ENCODE measurements around the gene SIPA1. TPM values are rescaled to one million over a fixed set of nuclear protein-coding genes. Genes with fewer than 3 reads are reported as not detected.

Gene SIPA1
- total and polyA plus RNA-seq, 2 of the 13 experiments (the other 11 are each of a cell fraction or from before 2014, with no cell fraction given) = 5.8 to 7.7 TPM

DNA sequence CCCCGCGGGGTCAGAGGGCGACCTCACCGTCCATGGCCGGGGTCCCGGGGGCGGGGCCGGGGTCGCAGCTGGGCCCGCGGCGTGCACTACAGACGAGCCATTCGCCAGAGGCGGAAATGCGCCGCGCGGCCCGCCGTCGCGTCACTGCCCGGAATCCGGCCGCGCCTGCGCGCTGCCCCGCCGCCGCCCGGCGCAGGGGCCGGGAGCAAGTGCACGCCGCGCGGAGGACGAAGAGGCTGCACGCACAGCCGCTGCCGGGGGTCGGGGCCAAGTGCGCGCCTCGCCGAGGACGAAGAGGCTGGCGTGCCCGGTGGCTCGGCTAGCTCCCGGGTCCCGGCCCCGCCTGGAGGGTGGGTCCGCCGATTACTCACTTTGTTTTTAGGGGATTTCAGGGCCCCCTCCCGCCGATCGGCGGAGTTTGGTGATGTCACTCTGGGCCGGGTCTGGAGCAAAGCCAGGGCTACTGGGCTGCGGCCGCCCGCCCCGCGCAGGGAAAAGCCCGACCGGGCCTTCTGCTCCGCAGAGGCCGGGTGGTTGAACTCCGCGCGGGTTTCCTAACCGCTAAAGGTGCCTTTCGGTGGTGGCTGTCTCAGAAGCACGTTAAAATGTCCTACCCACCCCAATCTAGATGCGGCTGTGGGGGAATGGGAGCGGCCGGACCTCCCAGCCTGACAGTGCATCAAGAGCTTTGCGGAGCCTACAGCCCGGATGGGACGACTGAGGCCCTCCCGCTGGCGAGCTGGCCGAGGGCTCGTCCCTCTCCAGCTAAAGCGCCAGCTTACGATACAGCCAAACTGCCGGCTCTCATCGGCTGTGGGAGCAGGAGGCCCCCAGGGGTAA lies 25.1 kb downstream of the SIPA1 start, which contains the start of gene RELA (continued):
- TF ChIP-seq, protein P1, sequence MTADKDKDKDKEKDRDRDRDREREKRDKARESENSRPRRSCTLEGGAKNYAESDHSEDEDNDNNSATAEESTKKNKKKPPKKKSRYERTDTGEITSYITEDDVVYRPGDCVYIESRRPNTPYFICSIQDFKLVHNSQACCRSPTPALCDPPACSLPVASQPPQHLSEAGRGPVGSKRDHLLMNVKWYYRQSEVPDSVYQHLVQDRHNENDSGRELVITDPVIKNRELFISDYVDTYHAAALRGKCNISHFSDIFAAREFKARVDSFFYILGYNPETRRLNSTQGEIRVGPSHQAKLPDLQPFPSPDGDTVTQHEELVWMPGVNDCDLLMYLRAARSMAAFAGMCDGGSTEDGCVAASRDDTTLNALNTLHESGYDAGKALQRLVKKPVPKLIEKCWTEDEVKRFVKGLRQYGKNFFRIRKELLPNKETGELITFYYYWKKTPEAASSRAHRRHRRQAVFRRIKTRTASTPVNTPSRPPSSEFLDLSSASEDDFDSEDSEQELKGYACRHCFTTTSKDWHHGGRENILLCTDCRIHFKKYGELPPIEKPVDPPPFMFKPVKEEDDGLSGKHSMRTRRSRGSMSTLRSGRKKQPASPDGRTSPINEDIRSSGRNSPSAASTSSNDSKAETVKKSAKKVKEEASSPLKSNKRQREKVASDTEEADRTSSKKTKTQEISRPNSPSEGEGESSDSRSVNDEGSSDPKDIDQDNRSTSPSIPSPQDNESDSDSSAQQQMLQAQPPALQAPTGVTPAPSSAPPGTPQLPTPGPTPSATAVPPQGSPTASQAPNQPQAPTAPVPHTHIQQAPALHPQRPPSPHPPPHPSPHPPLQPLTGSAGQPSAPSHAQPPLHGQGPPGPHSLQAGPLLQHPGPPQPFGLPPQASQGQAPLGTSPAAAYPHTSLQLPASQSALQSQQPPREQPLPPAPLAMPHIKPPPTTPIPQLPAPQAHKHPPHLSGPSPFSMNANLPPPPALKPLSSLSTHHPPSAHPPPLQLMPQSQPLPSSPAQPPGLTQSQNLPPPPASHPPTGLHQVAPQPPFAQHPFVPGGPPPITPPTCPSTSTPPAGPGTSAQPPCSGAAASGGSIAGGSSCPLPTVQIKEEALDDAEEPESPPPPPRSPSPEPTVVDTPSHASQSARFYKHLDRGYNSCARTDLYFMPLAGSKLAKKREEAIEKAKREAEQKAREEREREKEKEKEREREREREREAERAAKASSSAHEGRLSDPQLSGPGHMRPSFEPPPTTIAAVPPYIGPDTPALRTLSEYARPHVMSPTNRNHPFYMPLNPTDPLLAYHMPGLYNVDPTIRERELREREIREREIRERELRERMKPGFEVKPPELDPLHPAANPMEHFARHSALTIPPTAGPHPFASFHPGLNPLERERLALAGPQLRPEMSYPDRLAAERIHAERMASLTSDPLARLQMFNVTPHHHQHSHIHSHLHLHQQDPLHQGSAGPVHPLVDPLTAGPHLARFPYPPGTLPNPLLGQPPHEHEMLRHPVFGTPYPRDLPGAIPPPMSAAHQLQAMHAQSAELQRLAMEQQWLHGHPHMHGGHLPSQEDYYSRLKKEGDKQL (CRISPR knock-in tag; IDR thresholded peaks at IDR 0.05; ENCODE audit: low read depth) = no peak
- TF ChIP-seq KDM5B (CRISPR knock-in tag; IDR thresholded peaks at IDR 0.05; ENCODE audit: borderline replicate concordance) (peak; percentile 41; the same call in 1 of the 2 replicates), KDM5A (IDR thresholded peaks at IDR 0.05; ENCODE audit: borderline replicate concordance, low read length) (no peak; the same call in 1 of the 2 replicates), MAFK (conservative IDR thresholded peaks at IDR 0.05 in 1 of 2, IDR thresholded peaks at IDR 0.05 in 1 of 2; ENCODE audit: low read length in 2 of 2) (no peak), ZKSCAN1 (IDR thresholded peaks at IDR 0.05; ENCODE audit: low read length) (no peak)
- TF ChIP-seq, protein P2, sequence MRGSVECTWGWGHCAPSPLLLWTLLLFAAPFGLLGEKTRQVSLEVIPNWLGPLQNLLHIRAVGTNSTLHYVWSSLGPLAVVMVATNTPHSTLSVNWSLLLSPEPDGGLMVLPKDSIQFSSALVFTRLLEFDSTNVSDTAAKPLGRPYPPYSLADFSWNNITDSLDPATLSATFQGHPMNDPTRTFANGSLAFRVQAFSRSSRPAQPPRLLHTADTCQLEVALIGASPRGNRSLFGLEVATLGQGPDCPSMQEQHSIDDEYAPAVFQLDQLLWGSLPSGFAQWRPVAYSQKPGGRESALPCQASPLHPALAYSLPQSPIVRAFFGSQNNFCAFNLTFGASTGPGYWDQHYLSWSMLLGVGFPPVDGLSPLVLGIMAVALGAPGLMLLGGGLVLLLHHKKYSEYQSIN (CRISPR knock-in tag; IDR thresholded peaks at IDR 0.05; ENCODE audit: borderline replicate concordance) = no peak
- TF ChIP-seq, protein P3, sequence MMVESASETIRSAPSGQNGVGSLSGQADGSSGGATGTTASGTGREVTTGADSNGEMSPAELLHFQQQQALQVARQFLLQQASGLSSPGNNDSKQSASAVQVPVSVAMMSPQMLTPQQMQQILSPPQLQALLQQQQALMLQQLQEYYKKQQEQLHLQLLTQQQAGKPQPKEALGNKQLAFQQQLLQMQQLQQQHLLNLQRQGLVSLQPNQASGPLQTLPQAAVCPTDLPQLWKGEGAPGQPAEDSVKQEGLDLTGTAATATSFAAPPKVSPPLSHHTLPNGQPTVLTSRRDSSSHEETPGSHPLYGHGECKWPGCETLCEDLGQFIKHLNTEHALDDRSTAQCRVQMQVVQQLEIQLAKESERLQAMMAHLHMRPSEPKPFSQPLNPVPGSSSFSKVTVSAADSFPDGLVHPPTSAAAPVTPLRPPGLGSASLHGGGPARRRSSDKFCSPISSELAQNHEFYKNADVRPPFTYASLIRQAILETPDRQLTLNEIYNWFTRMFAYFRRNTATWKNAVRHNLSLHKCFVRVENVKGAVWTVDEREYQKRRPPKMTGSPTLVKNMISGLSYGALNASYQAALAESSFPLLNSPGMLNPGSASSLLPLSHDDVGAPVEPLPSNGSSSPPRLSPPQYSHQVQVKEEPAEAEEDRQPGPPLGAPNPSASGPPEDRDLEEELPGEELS (CRISPR knock-in tag; IDR thresholded peaks at IDR 0.05) = 0 out of 2 replicates have a peak, but pooled peaks have one; percentile 4
- TF ChIP-seq, protein P4, sequence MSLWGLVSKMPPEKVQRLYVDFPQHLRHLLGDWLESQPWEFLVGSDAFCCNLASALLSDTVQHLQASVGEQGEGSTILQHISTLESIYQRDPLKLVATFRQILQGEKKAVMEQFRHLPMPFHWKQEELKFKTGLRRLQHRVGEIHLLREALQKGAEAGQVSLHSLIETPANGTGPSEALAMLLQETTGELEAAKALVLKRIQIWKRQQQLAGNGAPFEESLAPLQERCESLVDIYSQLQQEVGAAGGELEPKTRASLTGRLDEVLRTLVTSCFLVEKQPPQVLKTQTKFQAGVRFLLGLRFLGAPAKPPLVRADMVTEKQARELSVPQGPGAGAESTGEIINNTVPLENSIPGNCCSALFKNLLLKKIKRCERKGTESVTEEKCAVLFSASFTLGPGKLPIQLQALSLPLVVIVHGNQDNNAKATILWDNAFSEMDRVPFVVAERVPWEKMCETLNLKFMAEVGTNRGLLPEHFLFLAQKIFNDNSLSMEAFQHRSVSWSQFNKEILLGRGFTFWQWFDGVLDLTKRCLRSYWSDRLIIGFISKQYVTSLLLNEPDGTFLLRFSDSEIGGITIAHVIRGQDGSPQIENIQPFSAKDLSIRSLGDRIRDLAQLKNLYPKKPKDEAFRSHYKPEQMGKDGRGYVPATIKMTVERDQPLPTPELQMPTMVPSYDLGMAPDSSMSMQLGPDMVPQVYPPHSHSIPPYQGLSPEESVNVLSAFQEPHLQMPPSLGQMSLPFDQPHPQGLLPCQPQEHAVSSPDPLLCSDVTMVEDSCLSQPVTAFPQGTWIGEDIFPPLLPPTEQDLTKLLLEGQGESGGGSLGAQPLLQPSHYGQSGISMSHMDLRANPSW (CRISPR knock-in tag; IDR thresholded peaks at IDR 0.05; ENCODE audit: borderline replicate concordance) = no peak
- TF ChIP-seq, protein P5, sequence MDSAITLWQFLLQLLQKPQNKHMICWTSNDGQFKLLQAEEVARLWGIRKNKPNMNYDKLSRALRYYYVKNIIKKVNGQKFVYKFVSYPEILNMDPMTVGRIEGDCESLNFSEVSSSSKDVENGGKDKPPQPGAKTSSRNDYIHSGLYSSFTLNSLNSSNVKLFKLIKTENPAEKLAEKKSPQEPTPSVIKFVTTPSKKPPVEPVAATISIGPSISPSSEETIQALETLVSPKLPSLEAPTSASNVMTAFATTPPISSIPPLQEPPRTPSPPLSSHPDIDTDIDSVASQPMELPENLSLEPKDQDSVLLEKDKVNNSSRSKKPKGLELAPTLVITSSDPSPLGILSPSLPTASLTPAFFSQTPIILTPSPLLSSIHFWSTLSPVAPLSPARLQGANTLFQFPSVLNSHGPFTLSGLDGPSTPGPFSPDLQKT (CRISPR knock-in tag; IDR thresholded peaks at IDR 0.05; ENCODE audit: borderline replicate concordance) = no peak
- TF ChIP-seq, protein P6, sequence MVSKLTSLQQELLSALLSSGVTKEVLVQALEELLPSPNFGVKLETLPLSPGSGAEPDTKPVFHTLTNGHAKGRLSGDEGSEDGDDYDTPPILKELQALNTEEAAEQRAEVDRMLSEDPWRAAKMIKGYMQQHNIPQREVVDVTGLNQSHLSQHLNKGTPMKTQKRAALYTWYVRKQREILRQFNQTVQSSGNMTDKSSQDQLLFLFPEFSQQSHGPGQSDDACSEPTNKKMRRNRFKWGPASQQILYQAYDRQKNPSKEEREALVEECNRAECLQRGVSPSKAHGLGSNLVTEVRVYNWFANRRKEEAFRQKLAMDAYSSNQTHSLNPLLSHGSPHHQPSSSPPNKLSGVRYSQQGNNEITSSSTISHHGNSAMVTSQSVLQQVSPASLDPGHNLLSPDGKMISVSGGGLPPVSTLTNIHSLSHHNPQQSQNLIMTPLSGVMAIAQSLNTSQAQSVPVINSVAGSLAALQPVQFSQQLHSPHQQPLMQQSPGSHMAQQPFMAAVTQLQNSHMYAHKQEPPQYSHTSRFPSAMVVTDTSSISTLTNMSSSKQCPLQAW (CRISPR knock-in tag; IDR thresholded peaks at IDR 0.05) = peak; percentile 33; the same call in 1 of the 2 replicates
